HG03558 (cell line): ENCODE measurements around the gene ERC2.

ENCODE experiments used
- ATAC-seq: cut with Tn5 transposase; IDR thresholded peaks from one replicate; pipeline ENCODE4 v1.9.1; 2021; ENCODE audit warnings: moderate number of reproducible peaks; ENCODE audit not compliant: unreplicated experiment; ENCODE audit errors: extremely low read depth

ERC2 gene

GRCh38 chr3:55466526-55466925 is 1001.7 kb downstream of the ERC2 start:
- ATAC-seq: no peak

GRCh38 chr3:55461896-55462295 is 1006.4 kb downstream of the ERC2 start:
- ATAC-seq: no peak

DNA sequence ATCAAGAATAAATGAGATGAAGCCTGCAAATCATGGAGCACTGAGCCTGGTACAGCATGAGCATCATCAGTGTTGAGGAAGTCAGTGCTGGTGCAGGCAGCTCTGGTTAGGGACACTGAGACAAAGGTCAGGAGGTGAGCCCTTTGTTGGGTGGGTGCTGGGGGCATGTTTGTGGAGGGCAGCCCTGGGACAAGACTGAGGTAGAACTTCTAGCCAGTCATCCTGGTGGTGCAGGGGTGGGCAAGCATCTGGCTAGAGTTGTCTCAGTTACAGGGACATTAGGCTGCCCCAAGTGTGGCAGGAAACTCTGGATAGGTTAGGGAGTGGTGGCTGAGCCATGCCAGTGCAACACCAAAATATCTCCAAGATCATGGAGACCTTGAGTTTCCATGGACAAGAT is 1008.4 kb downstream of the ERC2 start:
- no peak for ATAC-seq
